ENCODE results near the gene CALCOCO2. TPM values are rescaled to one million over a fixed set of nuclear protein-coding genes. Genes with fewer than 3 reads are reported as not detected.

CALCOCO2 gene
- total and polyA plus RNA-seq, 10 donors: 30.1 to 167 (median 126) TPM

DNA sequence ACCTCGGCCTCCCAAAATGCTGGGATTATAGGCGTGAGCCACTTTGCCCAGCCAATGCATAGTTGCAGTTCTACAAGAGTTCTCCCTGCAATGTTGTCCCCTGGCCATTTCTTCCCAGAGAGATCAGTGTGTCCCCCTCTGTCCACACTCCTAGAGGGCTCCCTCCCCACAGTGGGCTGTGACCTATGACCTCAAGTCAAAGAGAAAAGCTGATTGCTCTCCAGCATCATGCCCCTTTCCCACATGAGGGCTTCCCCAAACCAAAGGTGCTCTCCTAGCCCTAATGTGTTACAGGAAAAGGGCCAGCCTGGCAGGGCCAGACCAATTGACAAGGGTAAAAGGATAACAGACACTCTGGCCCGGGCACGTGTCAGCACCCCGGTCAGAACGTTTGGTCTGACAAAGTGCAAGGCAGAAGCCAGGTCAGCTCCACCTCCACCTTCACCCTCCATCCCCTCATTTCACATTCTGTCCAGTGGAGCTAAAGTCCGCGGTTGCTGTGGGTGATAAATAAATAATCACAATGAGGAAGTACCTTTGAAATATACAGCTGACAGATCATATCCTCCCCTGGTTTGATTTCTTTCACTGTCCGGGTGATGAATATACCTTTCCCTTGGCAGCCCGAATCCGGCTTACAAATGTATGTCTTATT is 31.6 kb upstream of the CALCOCO2 start:
- intact Hi-C loops (cut with DNase I; ENCODE audit: low total_unique reads): no loop called here
- H3K4me1 ChIP-seq: peaks cover 0 to 6% (median 0%) of the 10 kb centered on the region in 6 donors
- peaks cover 0 to 71% (median 0%) of the 10 kb centered on the region in 7 donors for H3K27me3 ChIP-seq (replicated peaks in 1 of 7)
- WGBS, 5 donors: 59 to 74% (median 67%) methylated on average over 11 of the region's 11 CpGs
- H3K36me3 ChIP-seq: no peaks in the 10 kb centered on the region
- no peak overlapping the region for H3K27ac ChIP-seq
- no peak for TF ChIP-seq POLR2A (IDR thresholded peaks at IDR 0.05)
- TF ChIP-seq, protein P1, sequence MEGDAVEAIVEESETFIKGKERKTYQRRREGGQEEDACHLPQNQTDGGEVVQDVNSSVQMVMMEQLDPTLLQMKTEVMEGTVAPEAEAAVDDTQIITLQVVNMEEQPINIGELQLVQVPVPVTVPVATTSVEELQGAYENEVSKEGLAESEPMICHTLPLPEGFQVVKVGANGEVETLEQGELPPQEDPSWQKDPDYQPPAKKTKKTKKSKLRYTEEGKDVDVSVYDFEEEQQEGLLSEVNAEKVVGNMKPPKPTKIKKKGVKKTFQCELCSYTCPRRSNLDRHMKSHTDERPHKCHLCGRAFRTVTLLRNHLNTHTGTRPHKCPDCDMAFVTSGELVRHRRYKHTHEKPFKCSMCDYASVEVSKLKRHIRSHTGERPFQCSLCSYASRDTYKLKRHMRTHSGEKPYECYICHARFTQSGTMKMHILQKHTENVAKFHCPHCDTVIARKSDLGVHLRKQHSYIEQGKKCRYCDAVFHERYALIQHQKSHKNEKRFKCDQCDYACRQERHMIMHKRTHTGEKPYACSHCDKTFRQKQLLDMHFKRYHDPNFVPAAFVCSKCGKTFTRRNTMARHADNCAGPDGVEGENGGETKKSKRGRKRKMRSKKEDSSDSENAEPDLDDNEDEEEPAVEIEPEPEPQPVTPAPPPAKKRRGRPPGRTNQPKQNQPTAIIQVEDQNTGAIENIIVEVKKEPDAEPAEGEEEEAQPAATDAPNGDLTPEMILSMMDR (IDR thresholded peaks at IDR 0.05 in 8 of 11, conservative IDR thresholded peaks at IDR 0.05 in 3 of 11): no peak
- no peak for TF ChIP-seq POLR2AphosphoS5 (IDR thresholded peaks at IDR 0.05)
- no peaks in the 10 kb centered on the region for H3K9me3 ChIP-seq
- no peak for DNase-seq
- H3K4me3 ChIP-seq: no peak overlapping the region

- Histone ChIP-seq H3K27me3 (replicated peaks in 1 of 7) (peaks cover 0 to 68% (median 0%) of the 10 kb centered on the region in 7 donors), H3K27ac (no peak overlapping the region), H3K9me3 (no peaks in the 10 kb centered on the region), H3K36me3 (no peaks in the 10 kb centered on the region), H3K4me1 (peaks cover 0 to 10% (median 3%) of the 10 kb centered on the region in 6 donors), H3K4me3 (no peak overlapping the region)
- 32 to 58% (median 48%) methylated on average over 5 of the region's 5 CpGs for WGBS, 5 donors
- TF ChIP-seq POLR2AphosphoS5 (IDR thresholded peaks at IDR 0.05) (no peak), POLR2A (IDR thresholded peaks at IDR 0.05) (no peak)
- TF ChIP-seq, protein P1 (IDR thresholded peaks at IDR 0.05 in 8 of 11, conservative IDR thresholded peaks at IDR 0.05 in 3 of 11): no peak
- no peak for DNase-seq
- intact Hi-C loops (cut with DNase I; ENCODE audit: low total_unique reads): no loop called here
Observed at GRCh38 chr17:48800626-48801217, 30.1 kb upstream of the CALCOCO2 start.

- TF ChIP-seq POLR2A (IDR thresholded peaks at IDR 0.05) (no peak), POLR2AphosphoS5 (IDR thresholded peaks at IDR 0.05) (no peak)
- TF ChIP-seq, protein P1 (IDR thresholded peaks at IDR 0.05 in 8 of 11, conservative IDR thresholded peaks at IDR 0.05 in 3 of 11): peak; percentile 75 to 94 (median 87)
- H3K4me1 ChIP-seq: peaks cover 0 to 10% (median 3%) of the 10 kb centered on the region in 6 donors
- WGBS, 5 donors: 10 to 15% (median 11%) methylated on average over 8 to 9 of the region's 9 CpGs
- H3K27me3 ChIP-seq (replicated peaks in 1 of 7): peaks cover 0 to 40% (median 0%) of the 10 kb centered on the region in 7 donors
- H3K9me3 ChIP-seq: no peaks in the 10 kb centered on the region
- H3K36me3 ChIP-seq: no peaks in the 10 kb centered on the region
- H3K27ac ChIP-seq: no peak overlapping the region
- no peak overlapping the region for H3K4me3 ChIP-seq
- intact Hi-C loops (cut with DNase I; ENCODE audit: low total_unique reads): loop anchor here (5.0 kb wide), 1 partner anchor 227 kb away; no protein-coding TSS in a partner anchor
- peak; percentile 85 for DNase-seq
Observed at GRCh38 chr17:48804936-48805411, 25.9 kb upstream of the CALCOCO2 start.

DNA sequence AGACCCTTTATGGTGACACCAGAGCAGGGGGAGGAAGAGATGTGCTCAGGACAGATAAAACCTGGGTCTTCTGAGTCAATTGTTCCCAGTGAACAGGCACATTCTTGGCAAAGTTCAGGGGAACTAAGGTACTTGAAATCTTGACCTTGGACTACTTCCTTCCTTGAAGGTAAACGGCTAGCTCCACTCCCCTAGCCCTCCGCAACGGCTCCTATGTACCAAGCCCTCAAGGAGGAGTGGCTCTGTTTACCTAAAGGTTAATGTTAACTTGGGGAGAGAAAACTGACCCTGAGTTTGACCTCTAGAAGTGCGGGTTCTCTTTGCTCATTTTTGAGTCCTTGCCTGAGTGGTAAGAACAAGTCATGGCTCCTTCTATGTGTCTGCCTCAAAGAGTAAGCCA is 21.7 kb upstream of the CALCOCO2 start:
- no peaks in the 10 kb centered on the region for H3K9me3 ChIP-seq
- no peak overlapping the region for H3K4me3 ChIP-seq
- TF ChIP-seq POLR2A (IDR thresholded peaks at IDR 0.05) (no peak), POLR2AphosphoS5 (IDR thresholded peaks at IDR 0.05) (no peak)
- TF ChIP-seq, protein P1 (IDR thresholded peaks at IDR 0.05 in 8 of 11, conservative IDR thresholded peaks at IDR 0.05 in 3 of 11): no peak
- DNase-seq: no peak
- 44 to 60% (median 49%) methylated on average over 4 of the region's 4 CpGs for WGBS, 5 donors
- H3K4me1 ChIP-seq: peaks cover 0 to 4% (median 3%) of the 10 kb centered on the region in 6 donors
- H3K27ac ChIP-seq: no peak overlapping the region
- intact Hi-C loops (cut with DNase I; ENCODE audit: low total_unique reads): loop anchor here (5.0 kb wide), 1 partner anchor 223 kb away; no protein-coding TSS in a partner anchor
- no peaks in the 10 kb centered on the region for H3K36me3 ChIP-seq
- H3K27me3 ChIP-seq (replicated peaks in 1 of 7): peaks cover 0 to 22% (median 0%) of the 10 kb centered on the region in 7 donors
